KMS-11 (cell line): ENCODE measurements around the gene ATP10B.

ENCODE experiments used
- H2AFZ ChIP-seq: fragments of 200-600 bp; sonication (generic); 2 replicates; pipeline ENCODE4 v1.6.1; 2016; ENCODE audit warnings: antibody characterized with exemption, mixed run types, low read depth
- H3K27ac ChIP-seq: fragments of 200-600 bp; sonication (generic); 2 replicates; pipeline ENCODE4 v1.6.1; 2016; ENCODE audit warnings: mild to moderate bottlenecking, mixed run types
- H3K27me3 ChIP-seq: fragments of 200-600 bp; sonication (generic); 2 replicates; pipeline ENCODE4 v1.6.1; 2017; ENCODE audit warnings: mild to moderate bottlenecking, low read depth, mixed run types, moderate library complexity; ENCODE audit not compliant: insufficient read depth
- H3K36me3 ChIP-seq: fragments of 200-600 bp; sonication (generic); 2 replicates; pipeline ENCODE4 v1.6.1; 2017; ENCODE audit warnings: mild to moderate bottlenecking, mixed run types; ENCODE audit not compliant: insufficient read depth
- H3K4me1 ChIP-seq: fragments of 200-600 bp; sonication (generic); 2 replicates; pipeline ENCODE4 v1.6.1; 2016; ENCODE audit warnings: mild to moderate bottlenecking, low read depth, mixed run types; ENCODE audit not compliant: poor library complexity, severe bottlenecking
- H3K4me2 ChIP-seq: fragments of 200-600 bp; sonication (generic); 2 replicates; pipeline ENCODE4 v1.7.0; 2016; ENCODE audit warnings: mild to moderate bottlenecking, mixed run types
- H3K4me3 ChIP-seq: fragments of 200-600 bp; sonication (generic); IDR thresholded peaks from 2 replicates; pipeline ENCODE4 v1.6.1; 2017; ENCODE audit warnings: low read depth, low read length, mixed read lengths; ENCODE audit not compliant: insufficient read depth
- H3K79me2 ChIP-seq: fragments of 200-600 bp; sonication (generic); 2 replicates; pipeline ENCODE4 v1.6.1; 2016; ENCODE audit warnings: low read depth, mixed run types; ENCODE audit not compliant: insufficient read depth
- H3K9ac ChIP-seq: fragments of 200-600 bp; sonication (generic); 2 replicates; pipeline ENCODE4 v1.6.1; 2016; ENCODE audit warnings: mild to moderate bottlenecking, mixed run types
- H4K20me1 ChIP-seq: fragments of 200-600 bp; sonication (generic); 2 replicates; pipeline ENCODE4 v1.6.1; 2016; ENCODE audit warnings: mild to moderate bottlenecking, mixed run types; ENCODE audit not compliant: insufficient read depth
- TF ChIP-seq, protein P1 (sequence below): fragments of 200-600 bp; sonication (generic); conservative IDR thresholded peaks from 2 replicates; pipeline ENCODE4 v1.6.1; 2017; ENCODE audit warnings: low read depth, mild to moderate bottlenecking, antibody characterized with exemption, low read length, moderate library complexity, mixed read lengths

The ATP10B gene

DNA sequence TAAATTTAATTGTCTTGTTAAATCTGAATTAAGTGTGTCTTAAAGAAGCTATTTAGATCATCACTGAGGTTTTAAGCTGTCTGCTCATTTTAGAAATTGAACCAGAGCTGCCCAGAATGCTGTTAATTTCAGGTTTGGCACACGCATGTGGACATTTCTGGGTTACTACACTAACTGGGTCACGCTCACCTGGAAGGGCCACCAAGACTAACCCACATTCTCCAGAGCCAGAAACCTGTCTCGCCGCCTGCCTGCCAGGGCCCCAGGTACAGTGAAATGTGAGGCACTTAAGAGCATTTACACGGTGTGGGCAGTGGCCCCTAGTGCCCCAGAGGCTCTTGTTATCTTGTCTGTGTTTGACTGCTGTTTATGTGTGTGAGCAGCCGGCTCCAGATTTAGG lies 46.6 kb downstream of the ATP10B start:
- Histone ChIP-seq H3K27ac (no peak overlapping the region), H3K4me1 (no peaks in the 10 kb centered on the region), H2AFZ (no peak overlapping the region), H3K4me2 (no peak overlapping the region), H4K20me1 (no peaks in the 10 kb centered on the region), H3K36me3 (no peaks in the 10 kb centered on the region), H3K9ac (no peak overlapping the region), H3K4me3 (no peak overlapping the region), H3K27me3 (no peaks in the 10 kb centered on the region), H3K79me2 (no peaks in the 10 kb centered on the region)
- TF ChIP-seq, protein P1, sequence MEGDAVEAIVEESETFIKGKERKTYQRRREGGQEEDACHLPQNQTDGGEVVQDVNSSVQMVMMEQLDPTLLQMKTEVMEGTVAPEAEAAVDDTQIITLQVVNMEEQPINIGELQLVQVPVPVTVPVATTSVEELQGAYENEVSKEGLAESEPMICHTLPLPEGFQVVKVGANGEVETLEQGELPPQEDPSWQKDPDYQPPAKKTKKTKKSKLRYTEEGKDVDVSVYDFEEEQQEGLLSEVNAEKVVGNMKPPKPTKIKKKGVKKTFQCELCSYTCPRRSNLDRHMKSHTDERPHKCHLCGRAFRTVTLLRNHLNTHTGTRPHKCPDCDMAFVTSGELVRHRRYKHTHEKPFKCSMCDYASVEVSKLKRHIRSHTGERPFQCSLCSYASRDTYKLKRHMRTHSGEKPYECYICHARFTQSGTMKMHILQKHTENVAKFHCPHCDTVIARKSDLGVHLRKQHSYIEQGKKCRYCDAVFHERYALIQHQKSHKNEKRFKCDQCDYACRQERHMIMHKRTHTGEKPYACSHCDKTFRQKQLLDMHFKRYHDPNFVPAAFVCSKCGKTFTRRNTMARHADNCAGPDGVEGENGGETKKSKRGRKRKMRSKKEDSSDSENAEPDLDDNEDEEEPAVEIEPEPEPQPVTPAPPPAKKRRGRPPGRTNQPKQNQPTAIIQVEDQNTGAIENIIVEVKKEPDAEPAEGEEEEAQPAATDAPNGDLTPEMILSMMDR = no peak

- TF ChIP-seq, protein P1 = no peak
- no peak overlapping the region for H3K9ac ChIP-seq
- no peak overlapping the region for H3K4me3 ChIP-seq
- H3K36me3 ChIP-seq = no peaks in the 10 kb centered on the region
- no peak overlapping the region for H3K4me2 ChIP-seq
- H2AFZ ChIP-seq = no peak overlapping the region
- H3K27me3 ChIP-seq = no peaks in the 10 kb centered on the region
- no peaks in the 10 kb centered on the region for H3K79me2 ChIP-seq
- no peaks in the 10 kb centered on the region for H4K20me1 ChIP-seq
- H3K27ac ChIP-seq = no peak overlapping the region
- no peaks in the 10 kb centered on the region for H3K4me1 ChIP-seq
Measured at GRCh38 chr5:160802592-160802991, 49.4 kb downstream of the ATP10B start.

DNA sequence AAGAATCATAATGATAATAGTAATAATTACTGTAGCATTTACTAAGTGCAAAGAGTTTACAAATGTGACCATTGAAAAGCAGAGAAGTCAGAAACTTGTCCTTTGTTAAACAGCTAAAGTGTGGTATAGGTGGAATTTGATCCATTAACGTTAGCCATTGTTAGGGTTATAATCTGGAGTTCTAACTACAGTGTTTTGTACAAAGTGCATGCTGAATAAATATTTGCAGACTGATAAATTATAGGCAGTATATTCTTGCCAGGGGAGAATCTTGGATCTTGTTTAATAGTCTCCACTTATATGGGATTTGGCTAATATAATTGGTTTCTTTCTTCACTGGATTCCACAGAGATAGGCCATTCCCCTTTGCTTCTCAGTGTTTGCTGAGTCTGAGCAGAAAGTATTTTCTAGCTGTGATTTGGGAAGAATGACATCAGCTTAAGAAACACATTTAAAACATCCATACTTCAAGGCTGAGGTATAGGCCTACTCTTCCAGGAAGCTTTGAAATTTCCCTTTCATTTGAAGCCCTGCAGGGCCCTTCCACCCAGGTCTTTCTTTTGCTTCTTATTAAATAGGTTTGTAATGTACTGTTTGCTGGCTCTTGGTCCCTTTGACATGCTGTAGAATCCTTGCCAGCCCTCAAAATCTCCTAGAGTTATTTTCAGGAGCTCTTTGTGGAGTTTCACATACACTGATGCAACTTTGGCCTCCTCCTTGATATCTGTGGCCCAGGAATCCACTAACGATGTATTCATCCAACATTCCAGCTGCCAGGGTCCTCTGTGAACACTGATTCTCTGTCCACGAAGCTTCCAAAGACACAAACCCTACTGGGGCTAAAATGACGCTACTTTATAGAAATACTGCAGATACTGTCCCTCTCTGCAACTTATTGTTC lies 51.4 kb downstream of the ATP10B start:
- Histone ChIP-seq H4K20me1 (no peaks in the 10 kb centered on the region), H3K27ac (no peak overlapping the region), H3K79me2 (no peaks in the 10 kb centered on the region), H3K4me3 (no peak overlapping the region), H3K27me3 (no peaks in the 10 kb centered on the region), H3K4me1 (no peaks in the 10 kb centered on the region), H3K36me3 (no peaks in the 10 kb centered on the region), H3K9ac (no peak overlapping the region), H3K4me2 (no peak overlapping the region), H2AFZ (no peak overlapping the region)
- TF ChIP-seq, protein P1 = no peak

DNA sequence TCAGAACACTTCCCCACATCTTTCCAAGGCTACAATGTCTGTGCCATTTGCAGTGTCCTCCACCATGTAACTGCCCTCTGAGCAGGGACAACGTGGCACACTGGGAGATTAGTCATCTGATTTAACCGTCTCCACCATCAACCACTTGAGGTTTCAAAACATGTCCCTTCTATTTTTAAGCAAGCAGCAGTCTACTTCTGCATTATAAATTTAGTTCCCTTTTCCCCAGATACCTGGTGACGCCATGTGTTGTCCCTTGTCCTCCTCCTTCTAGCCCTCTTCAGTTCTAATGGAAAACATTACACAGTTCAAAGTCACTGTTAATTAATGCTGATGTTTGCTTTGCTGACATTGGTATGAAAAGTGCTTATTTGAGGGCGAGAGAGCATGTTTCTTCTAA lies 52.8 kb downstream of the ATP10B start:
- no peaks in the 10 kb centered on the region for H3K27me3 ChIP-seq
- H3K4me2 ChIP-seq = no peak overlapping the region
- TF ChIP-seq, protein P1 = no peak
- H3K27ac ChIP-seq = no peak overlapping the region
- no peak overlapping the region for H3K9ac ChIP-seq
- no peaks in the 10 kb centered on the region for H3K79me2 ChIP-seq
- no peak overlapping the region for H2AFZ ChIP-seq
- H3K4me3 ChIP-seq = no peak overlapping the region
- H3K4me1 ChIP-seq = no peaks in the 10 kb centered on the region
- H3K36me3 ChIP-seq = no peaks in the 10 kb centered on the region
- no peaks in the 10 kb centered on the region for H4K20me1 ChIP-seq
